GM23338 (cell line): ENCODE data around the gene AP5S1. TPM values are rescaled to one million over a fixed set of nuclear protein-coding genes. Genes with fewer than 3 reads are reported as not detected.

Experiments used
- ATAC-seq: fragments of 200-7000 bp; cut with Tn5 transposase; 3 replicates; pipeline ENCODE4 v1.9.1; 2020
- DNase-seq: peaks from one replicate; pipeline ENCODE4 v3.0.0-alpha.2; 2015; ENCODE audit warnings: low spot score
- H2AFZ ChIP-seq: fragments of 200-600 bp; sonication (generic); 2 replicates; pipeline ENCODE4 v1.8.0; 2016; ENCODE audit warnings: antibody characterized with exemption, mild to moderate bottlenecking, moderate library complexity
- H3F3A ChIP-seq: fragments of 200-600 bp; sonication (generic); replicated peaks from 2 replicates; pipeline ENCODE4 v1.8.0; 2017; ENCODE audit warnings: antibody characterized with exemption, mixed run types, low read depth
- H3K27ac ChIP-seq: fragments of 200-600 bp; sonication (generic); 2 replicates; pipeline ENCODE4 v1.6.1; 2016; ENCODE audit warnings: low read depth
- H3K27me3 ChIP-seq: fragments of 200-600 bp; sonication (generic); 2 replicates; pipeline ENCODE4 v1.8.0; 2016; ENCODE audit warnings: mild to moderate bottlenecking, mixed run types, moderate library complexity; ENCODE audit not compliant: insufficient read depth
- H3K36me3 ChIP-seq: fragments of 200-600 bp; sonication (generic); 2 replicates; pipeline ENCODE4 v1.8.0; 2016; ENCODE audit warnings: mild to moderate bottlenecking; ENCODE audit not compliant: insufficient read depth
- H3K4me1 ChIP-seq: fragments of 200-600 bp; sonication (generic); 2 replicates; pipeline ENCODE4 v1.8.0; 2016; ENCODE audit warnings: mild to moderate bottlenecking, moderate library complexity; ENCODE audit not compliant: insufficient read depth
- H3K4me2 ChIP-seq: fragments of 200-600 bp; sonication (generic); 2 replicates; pipeline ENCODE4 v1.7.1; 2017; ENCODE audit warnings: mixed run types
- H3K4me3 ChIP-seq: fragments of 200-600 bp; sonication (generic); 2 replicates; pipeline ENCODE4 v1.6.1; 2016; ENCODE audit warnings: mixed run types
- H3K79me2 ChIP-seq: fragments of 200-600 bp; sonication (generic); replicated peaks from 2 replicates; pipeline ENCODE4 v1.8.0; 2017; ENCODE audit warnings: mild to moderate bottlenecking; ENCODE audit not compliant: insufficient read depth
- H3K9me2 ChIP-seq: fragments of 200-600 bp; sonication (generic); 2 replicates; pipeline ENCODE4 v1.8.0; 2017; ENCODE audit not compliant: insufficient read depth
- H4K20me1 ChIP-seq: fragments of 200-600 bp; sonication (generic); replicated peaks from 2 replicates; pipeline ENCODE4 v1.8.0; 2017; ENCODE audit warnings: mild to moderate bottlenecking; ENCODE audit not compliant: insufficient read depth
- H3K27ac Mint-ChIP-seq: 2 replicates; pipeline ENCODE4 v1.8.0; 2020; ENCODE audit warnings: inconsistent platforms, mild to moderate bottlenecking, moderate library complexity, mixed read lengths
- H3K27me3 Mint-ChIP-seq: 3 replicates; pipeline ENCODE4 v1.8.0; 2022; ENCODE audit warnings: low read depth, mild to moderate bottlenecking, moderate library complexity, mixed read lengths, inconsistent platforms; ENCODE audit not compliant: insufficient read depth, poor library complexity
- H3K36me3 Mint-ChIP-seq: 3 replicates; pipeline ENCODE4 v1.8.0; 2021; ENCODE audit warnings: low read depth, mild to moderate bottlenecking, inconsistent platforms, moderate library complexity, mixed read lengths
- H3K4me1 Mint-ChIP-seq: 3 replicates; pipeline ENCODE4 v1.8.0; 2020; ENCODE audit warnings: mild to moderate bottlenecking, inconsistent platforms, mixed read lengths
- H3K4me3 Mint-ChIP-seq: 3 replicates; pipeline ENCODE4 v1.8.0; 2021; ENCODE audit warnings: moderate library complexity, mild to moderate bottlenecking, inconsistent platforms, mixed read lengths
- H3K9me3 Mint-ChIP-seq: 3 replicates; pipeline ENCODE4 v1.8.0; 2020; ENCODE audit warnings: moderate library complexity, mild to moderate bottlenecking, inconsistent platforms, mixed read lengths
- EZH2phosphoT487 ChIP-seq: fragments of 200-600 bp; sonication (generic); IDR thresholded peaks from one replicate; pipeline ENCODE4 v1.8.1; 2018; ENCODE audit warnings: antibody characterized with exemption; ENCODE audit not compliant: unreplicated experiment
- JUNB ChIP-seq: IDR thresholded peaks from one replicate; pipeline ENCODE4 v1.6.1; 2016; ENCODE audit warnings: antibody characterized with exemption; ENCODE audit not compliant: unreplicated experiment
- NANOG ChIP-seq: IDR thresholded peaks from 2 replicates; pipeline ENCODE4 v1.6.1; 2016; ENCODE audit warnings: antibody characterized with exemption, borderline replicate concordance
- STAT1 ChIP-seq: IDR thresholded peaks from one replicate; pipeline ENCODE4 v1.6.1; 2016; ENCODE audit warnings: antibody characterized with exemption; ENCODE audit not compliant: unreplicated experiment
- polyA plus RNA-seq: library from polyadenylated mRNA; unstranded; fragments of >200 nt; fragmentation: Nextera tagmentation; extraction: Ambion mirVana; gene quantifications from 2 replicates; pipeline ENCODE4 v1.2.1, GENCODE V29; 2016
- total RNA-seq: library from RNA; depleted of rRNA; stranded (reverse); fragments of >200 nt; shearing (Covaris generic); gene quantifications from 2 replicates; pipeline ENCODE4 v1.2.3, GENCODE V29; 2014
- TF ChIP-seq, protein P1 (sequence below): IDR thresholded peaks from 2 replicates; pipeline ENCODE4 v1.6.1; 2016; ENCODE audit warnings: antibody characterized with exemption
- TF ChIP-seq, protein P2 (sequence below), 2 experiments: fragments of 200-600 bp in 1 of 2; sonication (generic) in 1 of 2; conservative IDR thresholded peaks; 2 replicates each; pipeline versions ENCODE4 v1.5.1 to v1.6.1; 2016 to 2017; ENCODE audit warnings: antibody characterized with exemption in 2 of 2, low read depth in 2 of 2, mild to moderate bottlenecking in 2 of 2, moderate library complexity in 1 of 2
- TF ChIP-seq, protein P3 (sequence below): IDR thresholded peaks from one replicate; pipeline ENCODE4 v1.6.1; 2018; ENCODE audit warnings: antibody characterized with exemption; ENCODE audit not compliant: unreplicated experiment
- TF ChIP-seq, protein P4 (sequence below): fragments of 250-450 bp; sonication (Bioruptor Pico); IDR thresholded peaks from 2 replicates; pipeline ENCODE4 v1.5.0; 2020; ENCODE audit warnings: mild to moderate bottlenecking, moderate library complexity

The AP5S1 gene
- total and polyA plus RNA-seq, 2 experiments from 2014 or later: 1.8 to 2.8 TPM

DNA sequence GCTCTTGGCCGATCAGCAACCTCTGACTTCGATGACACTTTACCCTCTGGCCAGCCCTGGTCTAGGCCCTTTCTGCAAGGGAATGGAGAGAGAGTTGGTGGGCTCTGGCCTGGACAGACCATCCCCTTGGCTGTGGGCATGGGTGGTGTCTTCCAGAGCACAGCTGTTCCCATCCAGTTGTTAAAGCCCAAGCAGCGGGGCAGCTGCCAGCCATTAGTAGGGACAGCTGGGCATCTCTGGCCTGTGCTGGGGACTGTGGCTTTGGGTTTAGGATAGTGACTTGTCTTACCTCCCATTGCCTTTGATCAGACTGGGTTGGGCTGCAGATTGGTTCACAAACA is 21.5 kb upstream of the AP5S1 start:
- Mint-ChIP-seq H3K36me3 (peaks cover 37% of the 10 kb centered on the region), H3K9me3 (no peaks in the 10 kb centered on the region), H3K27ac (no peak overlapping the region; the same call in none of the 2 replicates), H3K4me3 (peak overlapping the region; percentile 26; the same call in 1 of the 3 replicates), H3K27me3 (peaks cover 31% of the 10 kb centered on the region), H3K4me1 (peaks cover 46% of the 10 kb centered on the region)
- Histone ChIP-seq H3K79me2 (no peaks in the 10 kb centered on the region), H4K20me1 (no peaks in the 10 kb centered on the region; the same call in 1 of the 2 replicates), H2AFZ (no peak overlapping the region), H3K36me3 (no peaks in the 10 kb centered on the region), H3K27ac (peak overlapping the region; percentile 76; the same call in 1 of the 2 replicates), H3K4me2 (peak overlapping the region; percentile 72), H3K4me1 (peaks cover 43% of the 10 kb centered on the region), H3K9me2 (no peaks in the 10 kb centered on the region), H3F3A (peaks cover 17% of the 10 kb centered on the region; the same call in 1 of the 2 replicates), H3K4me3 (peak overlapping the region; percentile 44; the same call in 1 of the 2 replicates), H3K27me3 (no peaks in the 10 kb centered on the region)
- no peak for DNase-seq
- no peak for TF ChIP-seq EZH2phosphoT487
- TF ChIP-seq JUNB: no peak
- no peak for ATAC-seq

DNA sequence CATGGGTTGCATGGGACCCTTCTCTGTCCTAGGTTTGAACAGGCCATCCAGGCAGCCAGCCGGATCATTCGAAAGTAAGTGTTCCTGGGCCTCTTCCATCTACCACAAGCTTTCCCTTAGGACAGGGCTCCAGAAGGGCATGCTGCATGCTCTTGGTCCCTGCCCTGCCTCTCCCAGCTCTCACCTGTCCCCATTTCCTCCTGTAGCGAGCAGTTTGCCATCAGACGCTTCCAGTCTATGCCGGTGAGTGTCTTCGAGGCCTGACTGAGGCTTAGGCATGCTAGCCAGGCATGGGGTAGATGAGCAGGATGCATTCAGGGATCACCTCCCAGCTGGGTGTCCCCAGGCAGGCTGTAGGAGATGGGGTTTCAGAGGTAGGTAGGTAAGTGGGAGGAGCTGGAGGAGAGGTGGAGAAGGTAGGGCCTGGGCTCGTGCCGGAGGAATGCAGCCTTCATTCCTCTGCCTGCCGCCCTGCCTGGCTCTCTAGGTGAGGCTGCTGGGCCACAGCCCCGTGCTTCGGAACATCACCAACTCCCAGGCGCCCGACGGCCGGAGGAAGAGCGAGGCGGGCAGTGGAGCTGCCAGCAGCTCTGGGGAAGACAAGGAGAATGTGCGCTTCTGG is 20.0 kb upstream of the AP5S1 start:
- peak; percentile 77 for DNase-seq
- no peaks in the 10 kb centered on the region for H3K79me2 ChIP-seq
- peak overlapping the region; percentile 44; the same call in 1 of the 2 replicates for H3K4me3 ChIP-seq
- TF ChIP-seq, protein P1, sequence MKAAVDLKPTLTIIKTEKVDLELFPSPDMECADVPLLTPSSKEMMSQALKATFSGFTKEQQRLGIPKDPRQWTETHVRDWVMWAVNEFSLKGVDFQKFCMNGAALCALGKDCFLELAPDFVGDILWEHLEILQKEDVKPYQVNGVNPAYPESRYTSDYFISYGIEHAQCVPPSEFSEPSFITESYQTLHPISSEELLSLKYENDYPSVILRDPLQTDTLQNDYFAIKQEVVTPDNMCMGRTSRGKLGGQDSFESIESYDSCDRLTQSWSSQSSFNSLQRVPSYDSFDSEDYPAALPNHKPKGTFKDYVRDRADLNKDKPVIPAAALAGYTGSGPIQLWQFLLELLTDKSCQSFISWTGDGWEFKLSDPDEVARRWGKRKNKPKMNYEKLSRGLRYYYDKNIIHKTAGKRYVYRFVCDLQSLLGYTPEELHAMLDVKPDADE: no peak
- TF ChIP-seq, protein P2, sequence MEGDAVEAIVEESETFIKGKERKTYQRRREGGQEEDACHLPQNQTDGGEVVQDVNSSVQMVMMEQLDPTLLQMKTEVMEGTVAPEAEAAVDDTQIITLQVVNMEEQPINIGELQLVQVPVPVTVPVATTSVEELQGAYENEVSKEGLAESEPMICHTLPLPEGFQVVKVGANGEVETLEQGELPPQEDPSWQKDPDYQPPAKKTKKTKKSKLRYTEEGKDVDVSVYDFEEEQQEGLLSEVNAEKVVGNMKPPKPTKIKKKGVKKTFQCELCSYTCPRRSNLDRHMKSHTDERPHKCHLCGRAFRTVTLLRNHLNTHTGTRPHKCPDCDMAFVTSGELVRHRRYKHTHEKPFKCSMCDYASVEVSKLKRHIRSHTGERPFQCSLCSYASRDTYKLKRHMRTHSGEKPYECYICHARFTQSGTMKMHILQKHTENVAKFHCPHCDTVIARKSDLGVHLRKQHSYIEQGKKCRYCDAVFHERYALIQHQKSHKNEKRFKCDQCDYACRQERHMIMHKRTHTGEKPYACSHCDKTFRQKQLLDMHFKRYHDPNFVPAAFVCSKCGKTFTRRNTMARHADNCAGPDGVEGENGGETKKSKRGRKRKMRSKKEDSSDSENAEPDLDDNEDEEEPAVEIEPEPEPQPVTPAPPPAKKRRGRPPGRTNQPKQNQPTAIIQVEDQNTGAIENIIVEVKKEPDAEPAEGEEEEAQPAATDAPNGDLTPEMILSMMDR (conservative IDR thresholded peaks at IDR 0.05; ENCODE audit: low read depth in 2 of 2): no peak
- TF ChIP-seq, protein P3, sequence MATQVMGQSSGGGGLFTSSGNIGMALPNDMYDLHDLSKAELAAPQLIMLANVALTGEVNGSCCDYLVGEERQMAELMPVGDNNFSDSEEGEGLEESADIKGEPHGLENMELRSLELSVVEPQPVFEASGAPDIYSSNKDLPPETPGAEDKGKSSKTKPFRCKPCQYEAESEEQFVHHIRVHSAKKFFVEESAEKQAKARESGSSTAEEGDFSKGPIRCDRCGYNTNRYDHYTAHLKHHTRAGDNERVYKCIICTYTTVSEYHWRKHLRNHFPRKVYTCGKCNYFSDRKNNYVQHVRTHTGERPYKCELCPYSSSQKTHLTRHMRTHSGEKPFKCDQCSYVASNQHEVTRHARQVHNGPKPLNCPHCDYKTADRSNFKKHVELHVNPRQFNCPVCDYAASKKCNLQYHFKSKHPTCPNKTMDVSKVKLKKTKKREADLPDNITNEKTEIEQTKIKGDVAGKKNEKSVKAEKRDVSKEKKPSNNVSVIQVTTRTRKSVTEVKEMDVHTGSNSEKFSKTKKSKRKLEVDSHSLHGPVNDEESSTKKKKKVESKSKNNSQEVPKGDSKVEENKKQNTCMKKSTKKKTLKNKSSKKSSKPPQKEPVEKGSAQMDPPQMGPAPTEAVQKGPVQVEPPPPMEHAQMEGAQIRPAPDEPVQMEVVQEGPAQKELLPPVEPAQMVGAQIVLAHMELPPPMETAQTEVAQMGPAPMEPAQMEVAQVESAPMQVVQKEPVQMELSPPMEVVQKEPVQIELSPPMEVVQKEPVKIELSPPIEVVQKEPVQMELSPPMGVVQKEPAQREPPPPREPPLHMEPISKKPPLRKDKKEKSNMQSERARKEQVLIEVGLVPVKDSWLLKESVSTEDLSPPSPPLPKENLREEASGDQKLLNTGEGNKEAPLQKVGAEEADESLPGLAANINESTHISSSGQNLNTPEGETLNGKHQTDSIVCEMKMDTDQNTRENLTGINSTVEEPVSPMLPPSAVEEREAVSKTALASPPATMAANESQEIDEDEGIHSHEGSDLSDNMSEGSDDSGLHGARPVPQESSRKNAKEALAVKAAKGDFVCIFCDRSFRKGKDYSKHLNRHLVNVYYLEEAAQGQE: no peak
- TF ChIP-seq, protein P4, sequence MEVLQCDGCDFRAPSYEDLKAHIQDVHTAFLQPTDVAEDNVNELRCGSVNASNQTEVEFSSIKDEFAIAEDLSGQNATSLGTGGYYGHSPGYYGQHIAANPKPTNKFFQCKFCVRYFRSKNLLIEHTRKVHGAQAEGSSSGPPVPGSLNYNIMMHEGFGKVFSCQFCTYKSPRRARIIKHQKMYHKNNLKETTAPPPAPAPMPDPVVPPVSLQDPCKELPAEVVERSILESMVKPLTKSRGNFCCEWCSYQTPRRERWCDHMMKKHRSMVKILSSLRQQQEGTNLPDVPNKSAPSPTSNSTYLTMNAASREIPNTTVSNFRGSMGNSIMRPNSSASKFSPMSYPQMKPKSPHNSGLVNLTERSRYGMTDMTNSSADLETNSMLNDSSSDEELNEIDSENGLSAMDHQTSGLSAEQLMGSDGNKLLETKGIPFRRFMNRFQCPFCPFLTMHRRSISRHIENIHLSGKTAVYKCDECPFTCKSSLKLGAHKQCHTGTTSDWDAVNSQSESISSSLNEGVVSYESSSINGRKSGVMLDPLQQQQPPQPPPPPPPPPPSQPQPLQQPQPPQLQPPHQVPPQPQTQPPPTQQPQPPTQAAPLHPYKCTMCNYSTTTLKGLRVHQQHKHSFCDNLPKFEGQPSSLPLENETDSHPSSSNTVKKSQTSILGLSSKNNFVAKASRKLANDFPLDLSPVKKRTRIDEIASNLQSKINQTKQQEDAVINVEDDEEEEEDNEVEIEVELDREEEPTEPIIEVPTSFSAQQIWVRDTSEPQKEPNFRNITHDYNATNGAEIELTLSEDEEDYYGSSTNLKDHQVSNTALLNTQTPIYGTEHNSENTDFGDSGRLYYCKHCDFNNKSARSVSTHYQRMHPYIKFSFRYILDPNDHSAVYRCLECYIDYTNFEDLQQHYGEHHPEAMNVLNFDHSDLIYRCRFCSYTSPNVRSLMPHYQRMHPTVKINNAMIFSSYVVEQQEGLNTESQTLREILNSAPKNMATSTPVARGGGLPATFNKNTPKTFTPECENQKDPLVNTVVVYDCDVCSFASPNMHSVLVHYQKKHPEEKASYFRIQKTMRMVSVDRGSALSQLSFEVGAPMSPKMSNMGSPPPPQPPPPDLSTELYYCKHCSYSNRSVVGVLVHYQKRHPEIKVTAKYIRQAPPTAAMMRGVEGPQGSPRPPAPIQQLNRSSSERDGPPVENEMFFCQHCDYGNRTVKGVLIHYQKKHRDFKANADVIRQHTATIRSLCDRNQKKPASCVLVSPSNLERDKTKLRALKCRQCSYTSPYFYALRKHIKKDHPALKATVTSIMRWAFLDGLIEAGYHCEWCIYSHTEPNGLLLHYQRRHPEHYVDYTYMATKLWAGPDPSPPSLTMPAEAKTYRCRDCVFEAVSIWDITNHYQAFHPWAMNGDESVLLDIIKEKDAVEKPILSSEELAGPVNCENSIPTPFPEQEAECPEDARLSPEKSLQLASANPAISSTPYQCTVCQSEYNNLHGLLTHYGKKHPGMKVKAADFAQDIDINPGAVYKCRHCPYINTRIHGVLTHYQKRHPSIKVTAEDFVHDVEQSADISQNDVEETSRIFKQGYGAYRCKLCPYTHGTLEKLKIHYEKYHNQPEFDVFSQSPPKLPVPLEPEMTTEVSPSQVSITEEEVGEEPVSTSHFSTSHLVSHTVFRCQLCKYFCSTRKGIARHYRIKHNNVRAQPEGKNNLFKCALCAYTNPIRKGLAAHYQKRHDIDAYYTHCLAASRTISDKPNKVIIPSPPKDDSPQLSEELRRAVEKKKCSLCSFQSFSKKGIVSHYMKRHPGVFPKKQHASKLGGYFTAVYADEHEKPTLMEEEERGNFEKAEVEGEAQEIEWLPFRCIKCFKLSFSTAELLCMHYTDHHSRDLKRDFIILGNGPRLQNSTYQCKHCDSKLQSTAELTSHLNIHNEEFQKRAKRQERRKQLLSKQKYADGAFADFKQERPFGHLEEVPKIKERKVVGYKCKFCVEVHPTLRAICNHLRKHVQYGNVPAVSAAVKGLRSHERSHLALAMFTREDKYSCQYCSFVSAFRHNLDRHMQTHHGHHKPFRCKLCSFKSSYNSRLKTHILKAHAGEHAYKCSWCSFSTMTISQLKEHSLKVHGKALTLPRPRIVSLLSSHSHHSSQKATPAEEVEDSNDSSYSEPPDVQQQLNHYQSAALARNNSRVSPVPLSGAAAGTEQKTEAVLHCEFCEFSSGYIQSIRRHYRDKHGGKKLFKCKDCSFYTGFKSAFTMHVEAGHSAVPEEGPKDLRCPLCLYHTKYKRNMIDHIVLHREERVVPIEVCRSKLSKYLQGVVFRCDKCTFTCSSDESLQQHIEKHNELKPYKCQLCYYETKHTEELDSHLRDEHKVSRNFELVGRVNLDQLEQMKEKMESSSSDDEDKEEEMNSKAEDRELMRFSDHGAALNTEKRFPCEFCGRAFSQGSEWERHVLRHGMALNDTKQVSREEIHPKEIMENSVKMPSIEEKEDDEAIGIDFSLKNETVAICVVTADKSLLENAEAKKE: no peak
- TF ChIP-seq STAT1 (no peak), EZH2phosphoT487 (no peak), NANOG (no peak)

More for the DNA sequence above, 20.0 kb upstream of the AP5S1 start:
- Histone ChIP-seq H2AFZ (no peak overlapping the region), H3F3A (peaks cover 11% of the 10 kb centered on the region; the same call in 1 of the 2 replicates), H3K9me2 (no peaks in the 10 kb centered on the region), H3K27ac (peak overlapping the region; percentile 78; the same call in 1 of the 2 replicates), H3K4me2 (peak overlapping the region; percentile 70), H3K4me1 (peaks cover 43% of the 10 kb centered on the region), H3K36me3 (no peaks in the 10 kb centered on the region), H4K20me1 (no peaks in the 10 kb centered on the region; the same call in 1 of the 2 replicates), H3K27me3 (no peaks in the 10 kb centered on the region)
- H3K27me3 Mint-ChIP-seq: peaks cover 30% of the 10 kb centered on the region
- H3K27ac Mint-ChIP-seq: peak overlapping the region; percentile 86; the same call in 1 of the 2 replicates
- no peaks in the 10 kb centered on the region for H3K9me3 Mint-ChIP-seq
- peak overlapping the region; percentile 56 for H3K4me3 Mint-ChIP-seq
- H3K36me3 Mint-ChIP-seq: peaks cover 49% of the 10 kb centered on the region
- ATAC-seq: peak; percentile 58
- peaks cover 47% of the 10 kb centered on the region for H3K4me1 Mint-ChIP-seq
